GM12865 (cell line): ENCODE results near the gene TAB2.

ENCODE experiments used
- DNase-seq: peaks from one replicate; pipeline ENCODE4 v3.0.0; 2010; ENCODE audit warnings: low read depth
- H3K4me3 ChIP-seq: 2 replicates; pipeline ENCODE4 v1.5.1; 2011; ENCODE audit warnings: mild to moderate bottlenecking, low read depth, low read length, control low read depth
- TF ChIP-seq, protein P1 (sequence below): IDR thresholded peaks from 2 replicates; pipeline ENCODE4 v1.5.1; 2011; ENCODE audit warnings: low read length, control low read depth, low read depth, inconsistent platforms; ENCODE audit not compliant: insufficient read depth; ENCODE audit errors: missing control alignments

The TAB2 gene

DNA sequence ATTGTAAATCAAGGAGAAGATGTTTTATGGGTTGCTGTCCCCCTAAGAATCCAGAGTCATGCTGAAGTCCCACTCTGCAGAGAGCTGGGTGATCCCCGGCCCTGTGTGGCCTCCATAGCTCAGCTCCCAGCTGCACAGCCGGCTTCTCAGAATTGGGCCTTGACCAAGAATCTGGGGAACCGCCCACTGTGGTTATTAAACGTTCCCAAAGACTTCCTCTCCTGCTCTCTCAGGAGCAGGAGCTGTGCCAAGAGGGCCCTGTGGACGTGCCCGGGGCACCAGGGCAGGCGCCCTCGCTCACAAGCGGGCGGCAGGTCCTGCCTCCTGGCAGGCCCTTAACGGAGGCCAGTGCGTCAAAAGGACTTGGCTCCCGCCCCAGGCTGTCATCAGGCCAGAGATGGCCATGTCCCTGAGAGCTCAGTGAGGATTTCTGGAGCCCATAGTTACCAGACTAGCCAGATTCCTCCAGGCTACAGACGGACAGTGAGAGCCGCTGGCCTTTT lies 136.9 kb downstream of the TAB2 start:
- H3K4me3 ChIP-seq: no peak overlapping the region
- TF ChIP-seq, protein P1, sequence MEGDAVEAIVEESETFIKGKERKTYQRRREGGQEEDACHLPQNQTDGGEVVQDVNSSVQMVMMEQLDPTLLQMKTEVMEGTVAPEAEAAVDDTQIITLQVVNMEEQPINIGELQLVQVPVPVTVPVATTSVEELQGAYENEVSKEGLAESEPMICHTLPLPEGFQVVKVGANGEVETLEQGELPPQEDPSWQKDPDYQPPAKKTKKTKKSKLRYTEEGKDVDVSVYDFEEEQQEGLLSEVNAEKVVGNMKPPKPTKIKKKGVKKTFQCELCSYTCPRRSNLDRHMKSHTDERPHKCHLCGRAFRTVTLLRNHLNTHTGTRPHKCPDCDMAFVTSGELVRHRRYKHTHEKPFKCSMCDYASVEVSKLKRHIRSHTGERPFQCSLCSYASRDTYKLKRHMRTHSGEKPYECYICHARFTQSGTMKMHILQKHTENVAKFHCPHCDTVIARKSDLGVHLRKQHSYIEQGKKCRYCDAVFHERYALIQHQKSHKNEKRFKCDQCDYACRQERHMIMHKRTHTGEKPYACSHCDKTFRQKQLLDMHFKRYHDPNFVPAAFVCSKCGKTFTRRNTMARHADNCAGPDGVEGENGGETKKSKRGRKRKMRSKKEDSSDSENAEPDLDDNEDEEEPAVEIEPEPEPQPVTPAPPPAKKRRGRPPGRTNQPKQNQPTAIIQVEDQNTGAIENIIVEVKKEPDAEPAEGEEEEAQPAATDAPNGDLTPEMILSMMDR: no peak
- no peak for DNase-seq

DNA sequence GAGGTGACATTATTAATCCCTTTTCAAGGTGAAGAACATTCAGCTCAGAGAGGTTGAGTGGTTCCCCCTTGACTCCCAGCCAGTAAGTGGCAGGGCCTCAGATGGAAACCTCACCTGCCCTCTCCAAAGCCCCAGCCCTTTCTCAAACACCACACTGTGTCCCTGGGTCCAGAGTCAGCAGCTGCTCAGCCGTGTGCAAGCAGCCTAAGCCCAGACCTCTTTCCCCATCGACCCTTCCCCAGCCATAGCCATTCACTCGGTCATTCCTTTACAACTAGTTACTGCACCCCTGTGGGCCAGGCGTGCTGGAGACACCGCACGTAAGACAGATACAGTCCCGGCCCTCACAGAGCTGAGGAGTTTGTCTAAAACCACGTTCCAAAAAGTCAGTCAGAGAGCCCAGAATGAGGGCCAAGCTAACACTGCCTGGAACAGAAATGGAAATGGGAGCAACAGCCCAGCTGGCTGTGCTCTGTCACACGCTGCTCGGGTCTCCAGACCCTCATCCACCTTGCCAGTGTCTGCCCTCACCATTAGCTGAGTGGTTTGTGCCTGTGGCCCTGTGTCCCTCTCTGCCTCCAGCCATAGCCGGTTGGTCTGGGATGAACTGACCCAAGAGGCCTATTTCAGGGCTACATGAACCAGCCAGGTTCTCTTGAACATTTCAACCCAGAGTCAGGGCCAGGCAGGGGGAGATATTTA lies 137.7 kb downstream of the TAB2 start:
- no peak overlapping the region for H3K4me3 ChIP-seq
- no peak for DNase-seq
- TF ChIP-seq, protein P1: no peak

DNA sequence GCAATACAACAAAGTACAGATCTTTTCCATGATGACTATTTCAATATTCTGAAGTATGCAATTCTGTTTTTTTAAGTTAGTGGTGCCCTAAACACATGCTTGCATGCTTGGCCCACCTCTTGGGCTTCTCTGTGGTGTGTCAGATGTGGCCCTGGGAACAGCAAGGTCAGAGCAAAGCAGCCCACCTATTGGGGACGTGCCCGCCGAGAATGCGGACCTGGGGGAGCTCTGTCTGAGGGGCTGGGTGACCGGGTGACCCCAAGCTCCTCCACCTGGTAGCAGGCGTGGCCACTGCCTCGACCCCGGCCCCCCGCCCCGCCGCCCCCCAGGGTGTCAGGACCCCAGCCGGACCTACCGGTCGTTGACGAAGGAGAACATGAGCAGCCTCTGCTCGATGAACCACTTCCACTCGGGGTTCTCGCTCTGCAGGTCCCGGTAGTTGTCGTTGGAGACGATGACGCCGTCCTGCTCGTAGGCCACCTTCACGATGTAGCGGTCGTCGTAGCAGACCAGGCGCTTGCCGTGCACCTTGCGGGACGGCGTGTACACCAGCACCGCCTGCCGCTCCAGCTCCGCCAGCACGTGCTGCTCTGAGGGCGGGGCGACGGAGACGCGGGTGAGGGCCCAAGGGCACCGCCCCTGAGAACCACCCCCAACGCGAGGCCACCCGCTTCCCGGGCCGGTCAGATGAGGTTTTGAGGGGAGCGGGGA lies 139.0 kb downstream of the TAB2 start:
- H3K4me3 ChIP-seq: no peak overlapping the region
- TF ChIP-seq, protein P1: no peak
- DNase-seq: no peak

DNA sequence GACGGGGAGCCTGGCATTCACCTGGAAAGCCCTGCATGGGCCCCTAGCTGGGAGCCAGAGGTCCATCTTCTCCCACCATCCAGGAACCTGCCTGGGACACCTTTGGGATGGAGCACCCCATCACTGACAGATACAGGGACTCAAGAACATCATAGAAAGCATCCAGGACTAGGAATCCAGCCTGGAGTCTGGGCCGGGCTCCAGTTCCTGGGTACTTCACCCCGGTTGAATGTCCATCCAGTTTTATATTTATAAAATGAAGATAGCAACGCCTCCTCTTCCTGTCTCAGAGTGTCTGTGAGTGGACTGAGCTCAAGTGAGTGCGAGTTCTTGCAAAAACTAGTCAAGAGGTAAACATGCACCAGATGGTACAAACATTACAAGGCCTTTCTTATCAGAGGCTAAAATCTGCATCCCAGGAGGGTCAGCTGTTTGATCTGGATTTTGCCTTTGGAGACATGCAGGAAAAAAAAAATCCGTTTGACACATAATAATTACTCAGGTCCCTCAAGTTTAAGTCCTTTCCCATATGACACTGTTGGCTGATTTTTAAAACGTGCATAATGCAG lies 139.9 kb downstream of the TAB2 start:
- TF ChIP-seq, protein P1: no peak
- DNase-seq: no peak
- H3K4me3 ChIP-seq: no peak overlapping the region

DNA sequence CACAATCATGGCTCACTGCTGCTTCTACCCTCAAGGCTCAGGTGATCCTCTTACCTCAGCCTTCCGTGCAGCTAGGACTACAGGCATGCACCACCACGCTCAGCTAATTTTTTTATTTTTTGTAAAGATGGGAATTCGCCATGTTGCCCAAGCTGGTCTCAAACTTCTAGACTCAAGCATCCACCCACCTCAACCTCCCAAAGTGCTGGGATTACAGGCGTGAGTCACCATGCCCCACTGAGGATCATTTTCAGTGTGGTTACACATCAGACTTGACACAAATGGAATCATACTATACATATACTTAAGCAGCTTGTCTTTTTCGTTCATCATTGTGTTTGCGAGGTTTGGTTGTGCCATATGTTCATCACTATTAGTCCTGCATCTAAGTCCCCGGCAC lies 140.7 kb downstream of the TAB2 start:
- DNase-seq: no peak
- no peak overlapping the region for H3K4me3 ChIP-seq
- TF ChIP-seq, protein P1: no peak

DNA sequence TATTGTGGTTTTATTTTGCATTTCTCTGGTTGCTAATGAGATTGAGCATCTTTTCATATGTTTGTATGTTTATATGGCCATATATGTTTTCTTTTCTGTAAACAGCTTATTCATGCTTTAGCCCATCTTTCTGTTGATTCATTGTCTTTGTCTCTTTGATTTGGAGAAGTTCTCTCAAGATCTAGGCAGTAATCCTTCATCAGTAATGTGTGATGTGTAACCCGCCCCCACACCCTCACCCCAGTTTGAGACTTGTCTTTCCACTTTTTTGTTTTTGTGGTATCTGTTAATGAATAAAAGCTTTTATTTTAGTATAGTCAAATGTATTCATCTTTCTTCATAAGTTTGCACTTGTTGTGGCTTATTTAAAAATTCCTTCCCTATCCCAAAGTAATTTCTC lies 141.3 kb downstream of the TAB2 start:
- H3K4me3 ChIP-seq: no peak overlapping the region
- TF ChIP-seq, protein P1: no peak
- no peak for DNase-seq
